ENCODE measurements around the gene RGS1.

Gene RGS1

DNA sequence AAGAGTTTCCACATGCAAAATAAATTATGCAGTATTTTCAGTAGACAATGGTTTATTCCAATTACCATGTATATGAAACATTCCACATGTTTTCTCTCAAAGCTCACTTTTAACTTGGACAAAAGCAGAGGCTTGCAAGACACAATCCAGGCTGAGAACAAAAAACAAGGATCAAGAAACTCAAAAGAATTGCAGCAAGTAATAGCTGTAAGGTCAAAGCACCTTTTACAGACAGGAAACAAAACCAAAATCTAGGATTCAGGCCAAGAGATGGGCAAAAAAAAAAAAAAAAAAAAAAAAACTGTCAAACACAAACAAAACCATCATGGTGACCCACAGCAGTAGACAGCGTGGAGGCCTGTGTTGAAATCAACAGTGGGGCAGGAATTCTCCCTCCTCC is 9.3 kb downstream of the RGS1 start:
- DNase-seq = no peak

DNA sequence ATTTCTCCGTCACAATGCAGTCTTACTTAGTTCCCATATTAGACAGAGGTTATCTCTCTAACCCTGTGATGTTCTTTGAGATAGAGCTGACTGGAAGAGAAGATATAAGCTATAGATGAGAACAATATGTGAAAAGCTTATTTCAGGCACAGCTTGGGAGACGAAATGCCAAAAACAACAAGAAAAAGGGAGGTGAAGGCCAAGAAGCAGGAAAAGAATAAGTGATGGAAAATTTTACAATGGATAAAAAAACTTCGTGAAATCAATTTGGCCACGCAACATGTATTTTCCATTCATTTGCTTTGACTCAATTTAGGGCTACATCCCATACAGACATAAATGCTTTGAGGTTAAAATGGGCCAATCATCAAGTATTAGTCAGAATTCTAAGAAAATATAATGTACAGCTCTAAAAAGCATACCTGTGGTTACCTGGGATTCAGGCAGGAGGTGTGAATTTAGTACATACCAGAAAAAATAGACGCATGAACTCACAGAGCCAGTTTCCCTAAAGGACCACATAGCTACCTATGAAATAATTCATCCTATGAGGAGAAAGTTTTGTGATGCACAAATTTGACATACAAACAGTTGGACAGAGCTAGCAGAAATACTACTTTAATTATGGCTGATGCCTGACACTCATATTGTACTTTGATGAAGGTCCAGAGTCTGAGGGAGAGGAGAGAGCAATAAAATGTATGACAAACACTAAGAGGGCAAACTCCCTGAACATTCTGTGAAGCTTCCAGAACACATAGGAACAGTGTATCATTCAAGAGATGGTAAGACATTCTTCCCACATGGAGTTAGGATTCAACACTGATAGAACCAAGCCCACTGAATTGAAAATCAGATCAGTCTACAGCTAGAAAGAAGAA is 12.1 kb downstream of the RGS1 start:
- no peak for DNase-seq

DNA sequence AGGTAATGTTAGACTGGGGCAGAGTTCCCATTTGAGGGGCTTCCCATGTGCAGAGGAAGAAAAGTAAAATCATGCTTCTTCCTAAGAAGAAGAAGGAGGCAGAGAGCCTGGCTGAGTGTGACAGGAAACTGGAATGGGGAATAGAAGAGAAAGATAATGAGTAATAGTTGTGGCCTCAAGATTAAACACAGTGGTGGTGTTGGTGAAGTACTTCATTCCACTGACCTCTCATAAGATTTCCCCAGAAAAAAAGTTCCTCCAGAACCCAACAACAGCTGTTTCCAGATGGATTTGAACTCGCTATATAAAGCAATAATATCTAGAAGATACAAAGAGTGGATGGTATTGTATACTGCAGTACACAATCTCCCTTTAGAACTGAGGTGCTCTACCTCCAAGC is 13.0 kb downstream of the RGS1 start:
- DNase-seq = no peak

DNA sequence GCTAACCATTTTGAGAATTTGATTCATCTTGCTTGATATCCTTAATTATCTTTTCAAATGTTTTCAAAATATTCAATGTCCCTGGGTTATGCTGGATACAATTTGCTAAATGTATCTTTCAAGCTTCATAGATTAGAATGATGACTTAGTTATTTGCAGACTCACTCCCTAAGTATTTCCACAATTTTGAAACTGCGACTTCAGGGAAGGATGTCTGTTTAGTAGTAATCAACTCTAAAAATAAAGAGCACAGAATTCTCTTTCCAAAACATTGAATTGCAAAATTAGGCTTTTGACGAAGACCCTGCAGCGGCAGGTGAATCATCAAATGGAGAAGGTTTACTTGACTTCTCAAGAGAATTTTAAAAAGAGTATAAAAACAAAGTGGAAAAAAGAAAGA is 14.2 kb downstream of the RGS1 start:
- no peak for DNase-seq

DNA sequence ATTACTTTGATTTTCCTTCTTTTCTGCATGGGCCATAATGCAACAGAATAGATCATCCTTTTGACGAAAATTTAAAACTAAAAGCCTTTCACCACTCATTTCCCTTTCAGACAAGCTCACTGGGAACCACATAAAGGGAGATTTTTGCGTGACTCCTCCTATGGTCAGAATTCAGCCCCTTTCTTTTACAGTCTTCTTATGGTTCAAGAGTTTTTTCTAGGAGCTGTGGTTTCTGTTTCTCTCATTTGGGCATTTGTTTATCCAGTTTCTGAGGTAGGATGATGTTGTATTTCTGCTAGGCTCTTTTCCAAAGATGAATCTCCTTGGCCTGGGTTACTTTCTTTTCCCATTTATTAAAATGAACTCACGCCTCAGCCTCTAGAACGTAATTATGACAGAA is 16.9 kb downstream of the RGS1 start:
- DNase-seq = no peak

DNA sequence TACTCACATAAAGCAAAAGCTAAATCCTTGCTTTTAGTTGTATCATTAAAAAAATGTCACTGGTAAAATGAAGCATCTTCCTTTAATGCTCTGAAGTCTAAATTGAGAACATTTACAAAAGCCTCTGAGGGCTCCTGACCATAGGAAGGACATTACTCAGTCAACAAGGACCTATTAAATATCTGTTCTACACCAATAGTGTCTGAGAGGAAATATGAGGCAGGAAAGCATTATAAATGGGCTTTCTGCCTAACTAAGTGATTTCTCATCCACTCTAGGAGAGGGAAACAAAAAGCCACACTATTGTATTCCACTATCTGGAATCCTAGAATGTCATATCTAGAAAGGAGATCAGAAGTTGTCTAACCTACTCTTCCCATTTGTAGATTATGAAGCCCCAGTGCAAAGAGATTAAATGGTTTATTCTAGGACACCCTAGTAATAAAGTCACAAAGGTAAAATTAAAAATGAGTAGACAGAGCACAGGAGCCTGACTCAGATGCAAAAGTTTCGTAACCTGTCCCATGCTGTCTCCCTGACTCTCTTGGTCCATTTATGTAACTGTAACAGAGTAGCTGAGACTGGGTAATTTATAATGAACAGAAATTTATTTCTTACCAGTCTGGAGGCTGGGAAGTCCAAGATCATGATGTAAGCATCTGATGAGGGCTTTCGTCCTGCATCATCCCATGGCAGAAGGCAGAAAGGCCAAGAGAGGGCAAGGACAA is 17.6 kb downstream of the RGS1 start:
- no peak for DNase-seq

DNA sequence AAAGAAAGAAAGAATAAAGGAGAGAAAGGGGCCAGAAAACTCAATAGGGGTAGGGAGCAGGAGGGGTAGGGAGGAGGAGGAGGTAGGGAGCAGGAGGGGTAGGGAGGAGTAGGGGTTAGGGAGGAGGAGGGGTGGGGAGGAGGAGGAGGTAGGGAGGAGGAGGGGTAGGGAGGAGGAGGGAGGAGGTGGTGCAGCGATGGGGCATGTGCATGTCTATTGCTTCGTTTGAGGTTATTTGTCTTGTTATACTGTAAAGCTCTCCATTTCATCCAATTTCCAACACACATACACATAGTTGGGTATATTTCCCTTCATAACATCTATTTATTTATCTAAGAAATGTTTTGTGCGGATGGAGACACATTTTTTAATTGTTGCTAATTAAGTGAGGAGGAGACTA is 19.7 kb downstream of the RGS1 start:
- DNase-seq = no peak

DNA sequence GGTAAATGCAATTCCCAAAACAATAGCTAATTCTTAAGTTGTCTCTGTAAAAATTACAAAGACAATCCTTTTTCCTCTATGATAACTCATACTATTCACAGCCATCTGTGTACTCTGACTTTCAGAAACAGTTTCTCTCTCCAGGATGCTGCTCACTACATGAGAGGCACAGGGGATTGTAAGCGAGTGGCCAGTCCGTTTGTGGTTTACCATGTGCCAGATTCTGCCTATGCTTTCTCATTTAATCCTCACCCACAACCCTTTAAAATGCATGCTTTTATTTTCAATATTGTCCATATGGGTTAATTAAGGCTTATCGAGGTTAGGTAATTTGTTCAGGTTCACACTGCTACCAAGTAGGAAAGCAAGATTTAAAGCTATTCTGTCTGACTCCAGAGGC is 23.0 kb downstream of the RGS1 start:
- DNase-seq = no peak

DNA sequence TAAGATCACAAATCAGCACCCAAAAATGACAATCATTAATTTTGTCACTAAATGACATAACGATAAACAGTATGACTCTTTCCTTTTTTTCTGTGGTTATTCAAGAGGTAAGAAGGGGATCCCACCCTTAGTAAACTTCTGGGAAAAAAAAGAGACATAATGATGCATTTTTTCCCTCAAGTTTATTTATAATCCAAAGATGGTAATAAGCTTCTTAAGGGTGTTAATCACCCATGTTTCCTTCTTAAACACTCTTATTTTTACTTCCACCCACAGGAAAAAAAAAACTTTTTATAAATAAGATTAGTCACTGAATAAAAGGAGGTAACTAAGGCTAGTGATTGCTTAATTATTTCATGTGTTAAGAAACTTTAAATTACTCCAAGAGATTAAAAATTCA is 24.7 kb downstream of the RGS1 start:
- no peak for DNase-seq

DNA sequence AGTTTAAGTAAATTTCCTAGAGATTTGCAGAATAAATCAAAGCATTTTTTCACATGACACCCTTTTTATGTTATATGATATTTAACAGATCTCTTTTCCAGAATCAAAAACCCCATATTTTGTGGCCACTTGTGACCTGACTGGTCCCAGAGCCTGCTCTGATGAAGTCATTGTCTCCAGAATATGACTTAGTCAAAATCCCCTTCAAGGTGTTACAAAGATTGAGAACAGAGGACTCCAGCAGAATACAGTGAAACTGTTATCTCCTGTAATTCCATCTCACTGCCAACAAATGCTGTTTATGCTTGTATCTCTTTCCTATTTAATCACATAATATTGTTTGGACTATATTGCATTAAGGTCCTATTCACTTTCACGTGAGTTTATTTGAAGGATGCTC is 25.6 kb downstream of the RGS1 start:
- DNase-seq = no peak

DNA sequence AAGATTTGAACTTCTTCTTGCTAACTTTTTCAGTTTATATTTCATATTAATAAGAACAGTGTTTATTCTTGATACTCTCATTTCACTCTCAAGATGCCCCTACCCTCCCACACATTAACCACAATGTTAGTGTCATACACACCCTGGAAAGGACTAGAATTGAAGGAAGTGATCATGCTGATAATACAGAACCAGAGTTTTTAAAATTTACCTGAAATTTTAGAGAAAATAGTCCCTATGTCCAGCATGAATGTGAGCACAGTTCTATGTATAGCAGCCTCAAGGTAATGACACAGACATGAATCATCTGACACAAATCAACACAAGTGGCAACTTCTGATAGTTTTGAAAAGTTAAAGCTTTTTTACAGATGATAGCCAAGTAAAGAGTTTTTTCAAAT is 26.0 kb downstream of the RGS1 start:
- no peak for DNase-seq

DNA sequence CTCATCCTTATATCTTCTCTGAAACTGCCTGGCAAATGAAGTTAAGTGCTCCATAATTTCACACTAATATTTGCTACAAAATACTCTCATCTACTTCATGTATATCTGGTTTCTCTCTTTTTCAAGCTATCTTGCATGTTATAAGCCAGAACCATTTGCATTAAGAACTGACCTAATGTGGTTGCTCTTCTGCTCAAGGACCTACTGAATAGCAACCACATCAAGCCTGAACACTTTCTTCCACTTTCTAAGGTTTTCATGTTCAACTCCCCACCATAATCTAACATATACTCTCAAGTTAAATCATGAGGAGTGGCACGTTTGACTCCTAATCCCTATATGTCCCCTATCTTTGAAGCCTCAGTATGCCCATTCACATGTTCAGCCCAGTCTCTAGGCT is 27.2 kb downstream of the RGS1 start:
- no peak for DNase-seq

DNA sequence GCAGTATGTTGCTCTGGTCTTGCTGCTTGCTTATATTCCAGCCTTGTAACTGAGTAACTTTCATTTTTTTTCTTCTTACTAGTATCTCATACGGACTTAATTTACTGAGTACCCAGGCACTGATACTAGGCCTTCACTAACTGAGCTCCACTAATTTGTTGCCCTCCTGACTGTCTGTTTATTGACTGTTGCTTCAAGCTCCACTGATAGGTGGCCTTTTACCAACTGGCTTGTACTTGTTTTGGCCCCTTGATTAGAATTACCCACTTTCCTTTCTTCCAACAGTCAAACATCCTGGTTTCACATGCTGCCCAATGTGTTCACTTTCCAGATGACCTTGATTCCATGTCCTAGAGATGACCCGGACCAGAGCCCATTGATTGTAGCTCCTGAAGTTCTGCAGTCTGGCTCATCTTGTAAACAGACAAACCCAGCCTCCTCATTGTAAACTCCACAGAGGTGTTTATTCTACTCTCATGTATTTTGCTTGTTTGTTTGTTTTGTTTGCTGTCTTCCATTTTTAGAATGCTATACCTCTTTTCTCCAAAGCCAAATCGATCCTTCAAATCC is 27.7 kb downstream of the RGS1 start:
- DNase-seq = no peak

DNA sequence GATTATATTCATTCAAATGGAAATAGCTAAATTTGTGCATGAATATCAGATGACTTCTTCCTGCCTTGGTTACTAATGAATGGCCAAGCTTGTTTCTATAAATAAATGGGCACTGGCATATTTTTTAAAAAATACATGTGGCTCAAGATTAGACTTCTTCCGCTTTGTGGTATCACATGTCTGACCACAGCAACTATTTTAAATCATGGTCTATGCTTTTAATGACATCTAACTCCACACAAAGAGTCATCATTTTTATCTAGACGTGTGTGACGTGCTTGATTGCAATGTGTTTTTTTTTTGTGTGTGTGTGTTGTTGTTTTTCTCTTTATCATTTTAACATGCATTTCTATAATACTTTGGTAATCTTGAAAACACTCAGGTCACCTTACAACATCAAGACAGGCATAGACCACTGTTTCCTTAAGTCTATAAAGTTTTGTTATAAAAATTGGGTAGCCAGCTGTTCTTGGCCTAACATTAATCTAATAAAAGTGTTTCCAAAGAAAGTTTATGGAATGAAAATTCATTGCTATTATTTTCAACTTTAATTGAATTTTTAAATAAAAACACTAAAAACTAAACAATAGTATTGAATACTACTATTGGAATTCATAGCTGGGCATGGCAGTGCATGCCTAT is 29.5 kb downstream of the RGS1 start:
- DNase-seq = no peak

DNA sequence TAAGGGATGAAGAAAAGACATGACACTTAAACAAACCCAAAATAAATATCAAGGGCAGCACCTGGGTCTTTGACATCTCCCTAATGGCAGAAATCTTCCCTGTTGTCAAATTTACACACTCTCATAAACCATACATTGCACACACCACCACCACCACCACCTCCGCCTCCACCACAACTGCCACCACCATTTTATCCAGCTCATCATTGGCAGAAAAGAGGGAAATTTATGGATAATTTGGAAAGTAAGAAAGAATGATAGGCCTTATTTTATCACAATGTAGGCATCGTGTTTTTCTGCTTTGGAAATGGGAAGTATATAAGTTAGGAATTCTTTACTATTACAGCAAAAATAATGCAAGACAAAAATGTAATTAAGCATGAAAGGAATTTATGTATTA is 33.1 kb downstream of the RGS1 start:
- DNase-seq = no peak

DNA sequence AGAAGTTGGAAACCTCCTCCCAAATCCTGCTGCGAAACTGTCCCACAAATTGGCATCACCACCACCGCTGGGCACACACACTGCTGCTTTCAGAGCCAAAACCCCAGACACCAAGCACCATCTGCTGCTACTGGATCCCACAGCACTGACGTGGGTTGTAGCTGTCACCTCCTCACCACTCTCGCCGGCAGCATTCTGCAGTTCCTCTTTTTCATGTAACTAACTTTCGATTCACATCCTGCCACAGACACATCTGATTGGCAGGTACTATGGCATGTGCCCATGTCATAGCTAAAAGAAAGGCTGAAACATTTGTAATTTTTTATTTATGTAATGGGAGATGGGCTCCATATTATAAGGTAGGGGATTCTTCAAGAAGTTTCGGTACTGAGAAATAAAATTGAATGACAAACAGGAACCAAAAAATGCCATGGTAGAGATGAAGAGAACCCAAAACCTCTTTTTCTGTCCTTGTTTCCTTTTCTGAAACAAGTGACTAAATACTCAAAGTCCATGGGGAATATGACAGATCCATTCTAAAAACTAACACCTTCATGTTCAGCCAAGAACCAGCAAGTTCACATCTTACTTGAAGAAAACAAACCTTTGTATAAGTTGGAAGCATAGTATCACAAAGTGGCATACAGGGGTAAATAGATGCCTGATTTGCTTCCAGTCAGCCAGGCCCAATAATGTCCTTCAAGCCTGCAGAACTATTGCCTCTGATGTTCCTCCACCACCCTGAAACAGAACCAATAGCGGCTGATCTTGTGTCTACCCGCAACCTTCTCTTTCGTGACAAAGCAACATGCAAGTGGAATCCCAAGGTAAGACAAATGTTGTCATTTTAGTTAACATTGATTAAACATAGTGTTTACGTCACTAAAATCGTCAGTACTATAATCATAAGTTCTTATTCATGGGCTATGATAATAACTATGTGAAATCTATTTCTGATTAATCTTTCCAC is 33.8 kb downstream of the RGS1 start:
- DNase-seq = peak; percentile 86

DNA sequence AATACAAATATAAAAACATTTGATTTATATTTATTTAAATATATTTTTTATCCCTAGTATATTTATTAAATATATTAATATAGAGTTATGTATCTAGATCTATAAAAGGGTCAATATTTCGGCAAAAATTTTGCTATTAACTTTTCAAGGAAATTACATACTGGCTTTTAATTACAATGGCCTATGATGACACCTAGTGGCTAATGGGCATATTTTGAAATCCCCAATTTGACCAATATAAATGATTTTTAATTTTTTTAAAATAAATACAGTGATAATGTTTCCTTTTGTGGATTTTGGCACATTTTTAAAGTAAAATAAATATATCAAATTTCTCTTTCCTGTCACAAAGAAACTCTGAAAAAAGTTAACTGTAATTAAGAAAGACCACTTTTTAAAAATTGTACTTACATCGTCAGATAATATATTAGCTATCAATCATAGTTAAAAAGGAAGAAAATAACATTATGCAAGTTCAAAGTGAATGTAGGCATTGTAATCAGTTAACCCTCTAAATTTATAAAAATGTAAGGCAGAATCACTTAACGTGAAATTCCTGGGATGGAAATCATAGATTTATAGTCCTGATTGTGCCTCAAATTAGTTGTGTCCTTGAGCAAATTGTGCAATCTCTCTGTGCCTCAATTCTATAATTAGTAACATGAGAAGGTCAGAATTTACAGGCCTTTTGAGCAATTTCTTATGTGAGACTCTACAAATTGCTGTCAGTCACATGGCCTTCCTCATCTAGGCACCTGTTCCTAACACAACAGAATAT is 34.7 kb downstream of the RGS1 start:
- DNase-seq = no peak

DNA sequence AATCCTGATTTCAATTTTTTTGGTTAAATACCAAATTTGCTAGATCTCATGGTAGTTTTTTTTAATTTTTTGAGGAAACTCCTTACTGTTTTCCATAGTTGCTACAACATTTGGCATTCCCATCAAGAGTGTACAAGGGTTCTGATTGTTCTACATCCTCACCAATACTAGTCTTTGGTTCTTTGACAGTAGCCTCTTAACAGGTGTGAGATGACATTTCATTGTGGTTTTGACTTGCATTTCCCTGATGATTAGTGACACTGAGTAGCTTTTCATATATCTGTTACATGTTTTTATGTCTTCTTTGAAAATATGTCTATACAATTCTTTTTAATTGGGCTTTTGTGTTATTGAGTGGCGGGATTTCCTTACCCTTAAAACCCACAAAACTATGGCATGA is 39.5 kb downstream of the RGS1 start:
- no peak for DNase-seq

DNA sequence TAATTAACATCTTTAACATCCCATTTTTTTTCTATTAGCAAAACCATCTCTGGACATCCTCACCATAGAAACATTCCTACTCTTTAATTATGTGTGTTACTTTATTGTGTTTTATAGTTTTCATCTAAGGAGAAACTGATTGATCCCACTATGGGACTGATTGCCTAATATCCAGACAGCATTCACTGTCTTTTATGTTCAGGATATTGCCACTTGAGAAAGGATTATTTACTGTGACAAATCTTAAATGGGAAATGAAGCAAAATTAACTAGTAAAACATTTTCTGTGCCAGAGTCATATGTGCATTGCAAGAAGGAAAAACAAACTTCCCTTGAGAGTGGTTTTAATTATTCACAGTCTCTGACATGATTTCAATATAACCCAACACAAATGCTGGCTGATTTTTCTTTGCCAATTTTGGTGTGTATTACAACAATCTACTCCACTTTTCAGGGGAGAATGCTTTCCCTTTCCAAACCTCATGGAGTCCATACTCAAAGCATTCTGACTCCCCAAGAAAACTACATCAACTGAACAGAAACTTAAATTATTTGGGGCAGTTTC is 44.6 kb downstream of the RGS1 start:
- DNase-seq = no peak

DNA sequence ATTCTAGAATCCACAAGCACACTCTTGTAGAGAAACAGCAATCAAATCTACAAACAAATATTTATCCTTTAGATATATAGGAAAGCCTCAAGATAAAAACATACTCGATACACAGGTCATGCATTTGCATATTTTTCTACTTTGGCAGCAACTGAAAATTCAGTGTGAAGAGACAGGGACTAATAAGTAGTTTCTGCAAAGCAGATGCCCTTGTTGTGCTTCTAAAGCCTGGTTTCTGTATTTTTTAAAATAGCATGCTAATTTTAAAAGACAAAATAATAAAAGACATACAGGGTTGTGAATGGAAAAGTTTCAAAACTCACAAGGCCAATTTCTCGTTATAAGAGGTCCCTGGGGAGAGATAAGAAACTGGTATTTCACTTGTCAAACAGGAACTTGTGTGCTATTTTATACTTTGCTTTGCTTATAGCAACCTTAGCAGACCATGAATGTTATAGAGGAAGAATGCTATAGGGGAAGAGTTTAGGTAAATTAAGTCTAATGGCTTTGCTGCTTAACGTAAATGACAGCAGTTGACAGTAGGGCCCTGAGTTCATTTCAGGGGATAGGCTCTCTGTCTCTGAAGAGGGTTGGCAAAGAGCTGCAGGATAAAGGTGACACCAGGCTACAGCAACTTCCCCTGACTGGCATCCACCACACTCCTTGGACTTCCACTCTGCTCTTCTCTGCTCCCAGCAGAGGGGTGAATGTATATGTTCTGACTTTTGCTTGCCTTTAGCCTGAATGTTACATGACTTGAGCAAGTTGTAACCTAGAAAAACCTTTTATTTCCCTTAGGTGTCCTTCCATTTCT is 51.0 kb downstream of the RGS1 start:
- DNase-seq = no peak

All from CD4-positive, alpha-beta T cell treated with Interleukin-15 for 1 hour (primary cell).